Central memory CD4-positive, alpha-beta T cell (primary cell): Measurements from ENCODE around the gene PDGFA.

ENCODE experiments used
- DNase-seq: peaks from one replicate; pipeline ENCODE4 v3.0.0; 2022

The PDGFA gene

DNA sequence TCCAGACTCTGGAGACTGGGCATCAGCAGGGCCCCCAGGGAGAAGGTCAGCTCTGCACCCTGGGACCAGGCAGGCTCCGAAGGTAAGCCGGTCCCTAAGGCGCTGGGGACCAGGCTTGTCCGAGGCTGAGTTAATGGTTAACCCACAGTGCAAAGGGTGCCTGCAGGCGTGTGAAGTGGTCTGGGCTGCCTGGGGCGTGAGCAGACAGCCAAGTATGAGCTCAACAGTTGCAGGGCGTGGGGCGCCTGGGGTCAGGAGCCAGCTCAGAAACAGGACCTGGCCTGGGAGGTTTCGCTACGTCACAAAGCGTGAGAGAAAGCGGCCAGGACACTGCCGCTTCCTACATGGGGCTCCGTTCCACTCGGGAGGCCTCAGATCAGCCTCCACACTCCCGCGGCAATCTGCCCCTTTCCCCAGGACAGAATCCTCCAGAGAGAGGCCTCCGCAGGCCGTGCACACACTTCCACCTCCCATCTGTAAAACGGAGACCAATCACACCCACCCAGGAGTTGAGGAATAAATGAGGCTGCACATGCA is 16.0 kb downstream of the PDGFA start:
- DNase-seq = no peak

DNA sequence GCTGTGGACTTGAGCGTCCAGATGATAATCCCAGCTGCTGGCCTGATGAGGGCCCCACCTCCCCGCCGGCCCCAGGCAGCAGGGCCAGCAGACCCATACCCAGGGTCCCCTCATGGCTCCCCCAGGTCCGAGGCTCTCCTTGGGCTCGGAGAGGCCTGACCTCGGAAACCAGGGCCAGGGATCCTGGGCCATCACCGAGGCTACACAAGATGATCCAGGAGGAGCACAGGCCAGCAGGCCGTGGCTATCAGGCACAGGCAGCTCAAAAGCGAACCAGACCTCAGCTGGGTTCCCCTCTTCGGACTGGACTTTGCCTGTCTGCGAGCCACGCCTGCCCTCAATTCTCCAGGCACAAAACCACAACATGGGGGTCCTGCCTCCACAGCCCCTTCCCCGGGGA is 17.4 kb downstream of the PDGFA start:
- DNase-seq = no peak

DNA sequence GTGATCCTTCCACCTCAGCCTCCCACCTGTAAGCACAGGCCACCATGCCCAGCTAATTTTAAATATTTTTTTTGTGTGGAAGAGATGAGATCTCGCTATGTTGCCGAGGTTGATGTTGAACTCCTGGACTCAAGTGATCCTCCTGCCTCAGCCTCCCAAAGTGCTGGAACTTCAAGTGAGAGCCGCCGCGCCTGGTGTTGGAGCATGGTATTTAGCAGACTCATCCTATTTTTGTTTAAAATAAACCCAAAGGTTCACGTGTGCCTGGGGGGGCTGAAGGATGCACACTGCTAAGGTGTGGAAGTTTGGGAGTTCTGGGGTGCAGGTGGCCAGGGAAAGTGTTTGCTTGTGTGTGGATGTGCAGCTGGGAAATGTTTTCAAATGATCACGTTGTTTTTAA is 18.1 kb downstream of the PDGFA start:
- no peak for DNase-seq

DNA sequence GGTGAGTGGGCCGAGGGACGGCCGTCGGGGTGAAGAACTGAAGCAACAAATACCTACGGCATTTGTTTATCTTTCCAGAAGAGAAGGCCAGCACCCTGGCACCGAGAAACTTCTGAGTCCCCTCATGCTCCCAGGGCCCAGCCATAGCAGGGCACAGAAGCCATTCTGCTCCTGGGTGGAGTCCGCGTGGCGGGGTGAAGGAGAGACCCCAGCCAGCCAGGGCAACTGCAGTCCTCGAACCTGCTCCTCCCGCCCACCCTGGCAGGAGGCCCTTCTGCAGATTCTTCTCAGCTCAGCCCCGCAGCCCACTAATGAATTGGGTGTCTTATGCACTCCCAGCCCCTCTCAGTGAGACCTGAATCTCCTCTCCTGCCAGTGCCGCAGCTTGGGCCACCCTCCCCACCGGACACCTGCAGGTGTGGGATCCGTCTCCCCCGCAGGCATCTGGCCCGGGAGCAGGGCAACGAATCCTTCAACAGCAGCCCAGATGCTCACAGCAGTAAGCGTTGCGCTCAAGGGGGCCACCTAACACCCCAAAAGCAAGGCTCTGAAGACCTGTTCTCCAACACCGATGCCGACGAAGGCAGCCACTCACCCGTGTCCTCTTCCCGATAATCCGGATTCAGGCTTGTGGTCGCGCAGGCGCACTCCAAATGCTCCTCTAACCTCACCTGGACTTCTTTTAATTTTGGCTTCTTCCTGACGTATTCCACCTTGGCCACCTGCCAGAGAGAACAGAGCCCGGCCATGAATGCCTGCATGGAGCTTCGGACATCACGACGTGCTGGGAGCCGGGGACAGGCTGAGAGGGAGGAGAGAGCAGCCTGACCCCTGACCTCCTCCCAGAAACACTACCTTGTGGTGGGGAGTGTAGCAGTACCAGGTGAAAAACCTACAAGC is 18.9 kb downstream of the PDGFA start:
- no peak for DNase-seq

DNA sequence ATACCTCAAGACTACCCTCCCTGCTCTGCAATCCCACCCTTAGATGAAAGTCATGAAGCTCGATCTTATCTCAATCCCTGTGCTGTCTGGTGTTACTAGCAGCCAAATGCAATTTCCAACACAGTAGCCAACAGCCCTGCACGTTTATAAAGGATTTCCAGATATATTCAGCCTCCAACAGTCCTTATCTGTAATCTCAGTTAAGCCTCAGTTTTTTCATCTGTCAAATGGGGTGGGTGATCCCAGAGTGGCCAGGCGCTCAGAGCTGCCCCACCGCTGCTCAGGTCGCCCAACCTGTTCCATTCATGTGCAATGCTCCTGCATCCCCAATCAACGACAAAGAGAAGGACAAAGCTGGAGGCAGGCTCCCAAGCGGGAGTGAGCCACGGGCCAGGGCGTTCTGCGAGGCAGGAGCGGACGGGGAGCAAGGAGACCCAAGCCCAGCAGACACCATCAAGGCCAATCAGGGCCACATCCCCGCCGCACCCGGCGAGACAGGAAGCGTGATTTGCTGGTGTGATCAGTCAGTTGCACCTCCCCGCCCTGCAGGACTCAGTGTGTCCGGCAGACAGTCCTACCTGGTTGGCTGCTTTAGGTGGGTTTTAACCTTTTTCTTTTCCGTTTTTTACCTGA is 19.7 kb downstream of the PDGFA start:
- no peak for DNase-seq

DNA sequence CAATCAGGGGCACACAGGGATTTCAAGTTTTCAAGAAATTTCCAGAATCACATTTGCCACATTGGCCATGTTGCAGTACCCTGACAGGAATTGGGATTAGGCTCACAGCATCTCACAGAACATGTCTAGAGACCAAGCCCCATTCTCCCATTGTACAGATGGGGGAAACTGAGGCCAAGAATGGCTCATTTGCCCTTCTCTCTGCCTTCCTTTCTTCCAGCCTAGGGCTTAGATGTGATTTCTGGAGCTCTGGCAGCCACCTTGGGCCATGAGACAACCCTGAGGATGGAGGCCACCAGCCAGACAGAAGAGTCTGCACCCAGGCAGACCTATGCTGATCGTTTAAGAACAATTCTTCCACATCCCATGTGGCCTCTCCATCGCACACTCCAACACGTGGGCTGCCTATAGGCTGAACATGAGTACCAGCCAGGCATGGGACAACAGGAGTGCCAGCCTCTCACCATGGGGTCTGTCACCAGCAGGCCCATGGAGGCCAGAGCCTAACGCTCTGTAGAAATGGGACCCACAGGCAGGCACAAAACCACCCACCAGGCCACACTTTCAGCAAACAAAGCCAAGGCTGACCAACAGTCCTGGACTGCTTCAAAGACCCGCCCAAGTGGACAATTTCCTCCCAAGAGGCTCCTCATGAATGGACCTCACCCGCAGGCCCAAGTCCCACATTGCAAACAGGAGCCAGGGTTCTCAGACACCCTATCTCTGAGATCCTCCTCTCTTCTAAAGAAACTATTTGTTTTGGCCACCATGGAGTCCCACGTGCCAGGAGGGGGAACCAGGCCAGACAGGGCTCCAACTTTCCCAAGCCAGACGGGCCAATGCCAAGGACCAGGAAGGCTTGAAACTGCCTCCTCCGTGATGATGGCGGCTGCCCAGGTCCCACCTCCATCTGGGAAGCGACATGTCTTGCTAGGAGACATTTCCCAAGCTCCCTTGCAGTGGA is 20.7 kb downstream of the PDGFA start:
- no peak for DNase-seq

GRCh38 chr7:497946-498655 is 21.5 kb downstream of the PDGFA start:
- DNase-seq = no peak

GRCh38 chr7:497346-497745 is 22.3 kb downstream of the PDGFA start:
- no peak for DNase-seq

DNA sequence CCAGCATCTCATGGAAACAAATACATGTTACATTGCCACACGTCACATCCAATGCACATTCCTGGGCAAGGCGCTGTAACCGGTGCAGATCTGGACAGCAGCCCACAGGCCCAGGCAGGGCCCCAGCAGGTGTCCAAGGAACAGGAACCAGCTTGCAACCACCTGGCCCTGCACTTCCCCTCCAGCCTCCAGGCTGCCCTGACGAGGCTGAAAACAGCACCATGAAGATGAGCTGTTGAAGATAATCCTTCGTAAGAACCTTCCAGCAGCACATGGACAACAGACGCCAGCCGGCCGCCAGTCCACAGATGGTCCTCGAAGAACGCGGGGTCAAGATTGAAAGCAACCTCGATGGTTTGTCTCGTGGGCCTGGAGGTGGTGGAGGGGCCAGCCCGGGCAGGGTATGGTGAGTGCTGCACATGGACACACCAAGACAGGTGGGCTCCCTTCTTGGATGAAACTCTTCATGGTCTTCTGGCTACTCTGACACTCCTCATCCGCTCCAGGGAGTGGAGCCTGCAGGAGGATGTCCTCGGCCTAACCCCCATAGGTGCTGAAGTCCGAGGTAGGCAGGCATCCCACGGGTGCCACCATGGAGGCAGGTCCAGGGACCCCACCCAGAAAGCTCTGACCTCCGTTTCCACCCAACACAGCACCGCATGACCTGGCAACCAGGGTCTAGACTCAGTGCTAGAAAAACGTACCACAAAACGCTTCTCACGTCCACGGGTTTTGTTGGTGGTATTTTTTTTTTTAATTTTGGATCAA is 22.9 kb downstream of the PDGFA start:
- no peak for DNase-seq

DNA sequence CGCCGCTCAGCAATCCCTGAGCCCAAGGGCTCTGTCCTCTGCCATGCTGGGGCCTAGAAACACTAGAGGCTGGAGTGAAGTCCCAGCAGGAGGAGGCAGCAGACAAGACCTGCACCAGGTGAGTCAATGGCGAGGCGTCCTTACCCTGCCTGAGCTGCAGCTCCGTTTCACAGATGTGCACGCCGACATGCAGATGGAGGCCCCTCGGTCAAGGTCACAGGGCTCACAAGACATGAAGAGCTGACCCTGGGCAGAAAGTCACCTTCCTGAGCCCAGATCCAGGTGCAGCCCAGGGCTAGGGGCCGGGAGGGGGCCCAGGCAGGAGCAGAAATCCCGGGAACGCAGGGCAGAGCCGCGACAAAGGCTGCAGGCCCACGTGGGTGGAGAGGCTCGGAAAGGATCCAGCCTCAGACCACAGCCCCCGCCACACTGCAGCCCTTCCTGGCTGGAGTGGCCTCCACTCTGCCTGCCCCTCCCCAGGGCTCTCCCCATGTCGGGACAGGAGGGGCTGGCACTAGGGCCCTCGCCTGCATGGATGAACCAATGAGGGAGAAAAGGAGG is 23.8 kb downstream of the PDGFA start:
- DNase-seq = no peak

- no peak for DNase-seq
Measured at GRCh38 chr7:495326-495725, 24.3 kb downstream of the PDGFA start.

- DNase-seq = no peak
Measured at GRCh38 chr7:494906-495305, 24.7 kb downstream of the PDGFA start.

DNA sequence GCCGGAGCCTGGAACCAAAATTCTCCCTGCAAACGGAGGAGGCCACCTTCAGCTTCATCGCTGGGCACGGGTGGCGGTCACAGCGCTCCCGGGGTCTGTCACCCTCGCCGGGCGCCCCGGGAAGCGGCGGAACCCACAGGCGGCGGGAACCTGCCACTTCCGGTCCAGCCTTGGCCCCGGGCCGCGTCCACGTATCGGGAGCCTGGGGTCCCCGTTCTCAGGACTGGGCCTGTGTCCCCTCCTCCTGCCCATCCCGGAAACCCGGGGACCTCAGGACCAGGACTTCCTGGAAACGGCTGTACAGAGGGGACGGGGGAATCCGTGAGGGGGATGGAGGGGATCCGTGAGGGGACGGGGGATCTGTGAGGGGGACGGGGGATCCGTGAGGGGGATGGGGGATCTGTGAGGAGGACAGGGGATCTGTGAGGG is 25.4 kb downstream of the PDGFA start:
- DNase-seq = no peak

DNA sequence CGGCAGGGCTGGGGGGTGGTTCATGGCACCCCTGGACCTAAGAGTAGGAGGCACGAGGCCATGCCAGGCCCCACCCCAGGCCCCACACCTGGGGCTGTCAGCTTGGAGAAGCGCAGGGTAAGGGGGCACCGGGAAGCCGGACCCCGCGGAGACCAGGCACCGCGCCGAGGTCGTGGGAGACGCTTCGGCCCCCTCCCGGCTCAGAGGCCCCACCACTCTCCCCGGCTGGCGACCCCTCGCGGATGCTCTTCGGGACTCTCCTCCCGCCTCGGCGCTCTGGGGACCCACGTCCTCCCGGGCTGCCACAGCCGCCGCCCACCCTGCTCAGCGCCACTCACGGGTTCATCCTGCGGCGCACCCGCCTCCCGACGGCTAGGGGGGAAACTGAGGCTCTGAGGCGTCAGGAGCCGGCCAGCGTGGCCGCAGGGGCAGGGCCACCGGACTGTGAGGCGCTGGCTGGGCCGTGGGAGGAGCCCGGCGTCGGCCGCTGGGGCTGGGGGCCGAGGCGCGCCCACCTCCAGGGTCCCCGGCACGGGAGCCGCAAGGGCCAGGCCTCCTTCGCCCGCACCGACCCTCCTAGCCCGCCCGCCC is 25.9 kb downstream of the PDGFA start:
- no peak for DNase-seq

GRCh38 chr7:492714-493065 is 27.0 kb downstream of the PDGFA start:
- DNase-seq = no peak

- no peak for DNase-seq
Measured at GRCh38 chr7:491958-492713, 27.5 kb downstream of the PDGFA start.

GRCh38 chr7:491292-491957 is 28.2 kb downstream of the PDGFA start:
- no peak for DNase-seq

- DNase-seq = no peak
Measured at GRCh38 chr7:490461-491291, 29.0 kb downstream of the PDGFA start.
